GM12878 (cell line): ENCODE results near the gene LRIG3. TPM values are rescaled to one million over a fixed set of nuclear protein-coding genes. Genes with fewer than 3 reads are reported as not detected.

Experiments
- ATAC-seq: fragments of 200-7000 bp; cut with Tn5 transposase; 3 replicates; pipeline ENCODE4 v1.9.1; 2020; ENCODE audit warnings: mild to moderate bottlenecking, moderate library complexity
- BruUV-seq: library from RNA; stranded (reverse); fragments of 400-500 nt; replicated peaks from 2 replicates; lab custom pipeline; 2021; lab: Mats Ljungman, UMichigan
- CTCF ChIA-PET: fragments of 300-600 bp; sonication (Branson Sonifier 250); formaldehyde crosslinking; extraction: SDS; loops from one replicate; lab custom pipeline; 2021; ENCODE audit warnings: inconsistent platforms; lab: Yijun Ruan, JAX
- POLR2A ChIA-PET: fragments of 350-600 bp; formaldehyde crosslinking; extraction: SDS; loops from one replicate; lab custom pipeline; 2021; ENCODE audit warnings: inconsistent platforms; lab: Charles Lee
- RAD21 ChIA-PET: fragments of 300-600 bp; sonication (Branson Sonifier 250); formaldehyde crosslinking; loops from one replicate; lab custom pipeline; 2023; ENCODE audit warnings: antibody characterized with exemption; ENCODE audit not compliant: unreplicated experiment; lab: Charles Lee
- SMC1A ChIA-PET: fragments of 300-600 bp; sonication (Branson Sonifier 250); formaldehyde crosslinking; loops from one replicate; lab custom pipeline; 2023; ENCODE audit not compliant: unreplicated experiment, uncharacterized antibody; lab: Charles Lee
- DNase-seq: peaks from one replicate; pipeline ENCODE4 v3.0.0-alpha.2; 2011; ENCODE audit warnings: low read depth, low spot score
- FAIRE-seq: peaks from 3 replicates; lab custom pipeline; 2011; peaks lifted over from hg19 to GRCh38; lab: Jason Lieb, UNC
- H2AFZ ChIP-seq: 2 replicates; pipeline ENCODE4 v1.6.0; 2011; ENCODE audit warnings: low read depth, low read length, control low read depth; ENCODE audit not compliant: control insufficient read depth
- H3K27ac ChIP-seq: 2 replicates; pipeline ENCODE4 v1.5.1; 2011; ENCODE audit warnings: control low read depth; ENCODE audit not compliant: control insufficient read depth, insufficient read depth
- H3K27me3 ChIP-seq, 2 experiments: replicated peaks in 1 of 2; 2 replicates each; pipeline versions ENCODE4 v1.6.0 to v1.6.1; 2011; ENCODE audit warnings: low read length in 1 of 2; ENCODE audit not compliant: control insufficient read depth in 2 of 2, insufficient read depth in 2 of 2
- H3K36me3 ChIP-seq, 2 experiments: 2 replicates each; pipeline ENCODE4 v1.5.1; 2011; ENCODE audit warnings: low read length in 1 of 2; ENCODE audit not compliant: control insufficient read depth in 2 of 2, insufficient read depth in 2 of 2
- H3K4me1 ChIP-seq: 2 replicates; pipeline ENCODE4 v1.6.1; 2011; ENCODE audit warnings: mild to moderate bottlenecking, low read length, moderate library complexity, mixed read lengths; ENCODE audit not compliant: control insufficient read depth, insufficient read depth
- H3K4me2 ChIP-seq: 2 replicates; pipeline ENCODE4 v1.6.0; 2011; ENCODE audit warnings: control low read depth; ENCODE audit not compliant: control insufficient read depth, insufficient read depth
- H3K4me3 ChIP-seq: fragments of 200-600 bp; sonication (generic); 2 replicates; pipeline ENCODE4 v1.5.1; 2016
- H3K79me2 ChIP-seq: 2 replicates; pipeline ENCODE4 v1.6.0; 2011; ENCODE audit warnings: low read length; ENCODE audit not compliant: control insufficient read depth, insufficient read depth
- H3K9ac ChIP-seq: 2 replicates; pipeline ENCODE4 v1.8.0; 2011; ENCODE audit warnings: low read length, control low read depth, mixed read lengths; ENCODE audit not compliant: control insufficient read depth, insufficient read depth
- H3K9me3 ChIP-seq: replicated peaks from 3 replicates; pipeline ENCODE4 v1.5.1; 2011; ENCODE audit warnings: mild to moderate bottlenecking, low read length; ENCODE audit not compliant: control insufficient read depth, insufficient read depth
- H4K20me1 ChIP-seq: 2 replicates; pipeline ENCODE4 v1.6.0; 2011; ENCODE audit not compliant: control insufficient read depth, insufficient read depth
- JUND ChIP-seq: IDR thresholded peaks from 2 replicates; pipeline ENCODE4 v1.6.1; 2012; ENCODE audit warnings: low read depth, mild to moderate bottlenecking, low read length, improper control_type of control experiment, moderate library complexity
- MLLT1 ChIP-seq: fragments of 450-650 bp; IDR thresholded peaks from 2 replicates; pipeline ENCODE4 v1.6.1; 2016; ENCODE audit warnings: mild to moderate bottlenecking
- SMAD1 ChIP-seq: fragments of 450-650 bp; IDR thresholded peaks from 2 replicates; pipeline ENCODE4 v1.6.1; 2018; ENCODE audit warnings: mild to moderate bottlenecking, low read depth; ENCODE audit not compliant: partially characterized antibody
- SMARCA5 ChIP-seq: fragments of 450-650 bp; IDR thresholded peaks from 2 replicates; pipeline ENCODE4 v1.6.1; 2017; ENCODE audit warnings: mild to moderate bottlenecking
- STAT1 ChIP-seq: fragments of 450-650 bp; conservative IDR thresholded peaks from 2 replicates; pipeline ENCODE4 v1.6.1; 2014; ENCODE audit warnings: antibody characterized with exemption, mild to moderate bottlenecking
- TARDBP ChIP-seq: IDR thresholded peaks from 2 replicates; pipeline ENCODE4 v1.6.1; 2016; ENCODE audit warnings: borderline replicate concordance
- WGBS: methylation state at CpG from one replicate; pipeline ENCODE4 v1.1.6; 2016; ENCODE audit warnings: low lambda C conversion rate; ENCODE audit not compliant: insufficient replicate concordance, insufficient coverage; ENCODE audit errors: missing lambda C conversion rate; 5-methylcytosine and 5-hydroxymethylcytosine counted together
- in situ Hi-C: fragments of 300-500 bp; cut with MboI; formaldehyde crosslinking; loops from 9 replicates; pipeline ENCODE4 v1.14.3; 2018; ENCODE audit warnings: mixed read lengths
- intact Hi-C: fragments of 100-400 bp; cut with micrococcal nuclease; formaldehyde crosslinking; loops from one replicate; pipeline ENCODE4 v1.14.2; 2022; ENCODE audit not compliant: unreplicated experiment
- polyA plus RNA-seq, 11 experiments: library from polyadenylated mRNA; depleted of rRNA in 4 of 11; unstranded in 6 of 11; stranded (reverse) in 5 of 11; fragments of >200 nt; fragmentation: Nextera tagmentation in 4 of 11; fragmentation: Illumina TruSeq in 1 of 11; extraction: Ambion mirVana in 4 of 11; extraction: Trizol in 1 of 11; gene quantifications; 1 replicate in 1 of 11; 2 replicates in 10 of 11; pipeline versions ENCODE4 v1.2.1 to v1.2.3, GENCODE V29; 2011 to 2016; ENCODE audit warnings: inconsistent platforms in 2 of 11, missing spikeins in 2 of 11, low read depth in 1 of 11
- total RNA-seq, 4 experiments: library from RNA; depleted of rRNA in 3 of 4; stranded (reverse); fragments of >200 nt in 3 of 4; fragmentation: Illumina TruSeq in 1 of 4; extraction: Trizol in 1 of 4; gene quantifications; 2 replicates each; pipeline versions ENCODE4 v1.2.1 to v1.2.3, GENCODE V29; 2013 to 2021

The LRIG3 gene
- total and polyA plus RNA-seq, 10 of the 15 experiments (the other 5 are each of a cell fraction or from before 2014, with no cell fraction given): 0.95 to 8.5 (median 5.0) TPM

GRCh38 chr12:58882826-58883225, 37.5 kb downstream of the LRIG3 start:
- WGBS: 29% methylated on average over 2 of the region's 2 CpGs
- no TSS peak for BruUV-seq

GRCh38 chr12:58881816-58882215, 38.5 kb downstream of the LRIG3 start:
- no peak overlapping the region for H3K27ac ChIP-seq
- intact Hi-C loops: no loop called here
- H4K20me1 ChIP-seq: no peaks in the 10 kb centered on the region
- H3K9ac ChIP-seq: no peak overlapping the region
- no peaks in the 10 kb centered on the region for H3K27me3 ChIP-seq
- H3K4me3 ChIP-seq: no peak overlapping the region
- ChIA-PET CTCF (no interaction called here), POLR2A (interaction anchor here (0.7 kb wide), 2 partner anchors 16 to 495 kb away, joined by 10 to 11 read pairs; no protein-coding TSS in a partner anchor), RAD21 (no interaction called here), SMC1A (no interaction called here)
- in situ Hi-C loops: no loop called here
- no peak overlapping the region for H3K4me2 ChIP-seq
- no peak for ATAC-seq
- no peak for TF ChIP-seq SMAD1
- H3K9me3 ChIP-seq: no peaks in the 10 kb centered on the region
- H3K4me1 ChIP-seq: no peaks in the 10 kb centered on the region
- H3K79me2 ChIP-seq: no peaks in the 10 kb centered on the region
- no peak overlapping the region for H2AFZ ChIP-seq
- 17% methylated on average over 4 of the region's 4 CpGs for WGBS
- FAIRE-seq: no peak
- no peak for DNase-seq
- H3K36me3 ChIP-seq: no peaks in the 10 kb centered on the region; a peak in 2 of 4 replicates
- BruUV-seq: no TSS peak

More at GRCh38 chr12:58882826-58883225, 37.5 kb downstream of the LRIG3 start:
- Histone ChIP-seq H3K27ac (no peak overlapping the region), H3K79me2 (no peaks in the 10 kb centered on the region), H3K4me1 (no peaks in the 10 kb centered on the region), H3K9me3 (no peaks in the 10 kb centered on the region), H3K4me3 (no peak overlapping the region), H4K20me1 (no peaks in the 10 kb centered on the region), H3K27me3 (no peaks in the 10 kb centered on the region), H3K4me2 (no peak overlapping the region), H3K36me3 (no peaks in the 10 kb centered on the region; a peak in 2 of 4 replicates), H2AFZ (no peak overlapping the region), H3K9ac (no peak overlapping the region)
- POLR2A ChIA-PET: no interaction called here
- FAIRE-seq (no peak), DNase-seq (no peak), ATAC-seq (no peak)
- SMC1A ChIA-PET: no interaction called here
- TF ChIP-seq SMARCA5 (no peak), STAT1 (no peak), JUND (no peak), MLLT1 (no peak), TARDBP (no peak)
- intact Hi-C loops: no loop called here
- in situ Hi-C loops: no loop called here
- CTCF ChIA-PET: no interaction called here
- RAD21 ChIA-PET: no interaction called here
